AG04450 (cell line): Measurements from ENCODE around the gene GRK7. TPM values are rescaled to one million over a fixed set of nuclear protein-coding genes. Genes with fewer than 3 reads are reported as not detected.
"Not testable (repeated sequence)": the region's sequence is repeated elsewhere in the genome, so short reads cannot be mapped to it uniquely, and the experiment has no call there.

ENCODE experiments used
- CTCF ChIA-PET: fragments of 300-600, 350-600 bp; formaldehyde crosslinking; extraction: SDS; loops from one replicate; lab custom pipeline; 2022; ENCODE audit warnings: antibody characterized with exemption, inconsistent platforms; lab: Charles Lee
- POLR2A ChIA-PET: fragments of 350-600 bp; formaldehyde crosslinking; extraction: SDS; loops from one replicate; lab custom pipeline; 2021; ENCODE audit warnings: antibody characterized with exemption, inconsistent platforms; lab: Yijun Ruan, JAX
- DNase-seq: peaks from one replicate; pipeline ENCODE4 v3.0.0-alpha.2; 2011; ENCODE audit warnings: low read depth, low spot score
- H3K27ac ChIP-seq: one replicate; pipeline ENCODE4 v1.5.1; 2012; ENCODE audit warnings: low read depth, low read length, control low read depth
- H3K27me3 ChIP-seq: one replicate; pipeline ENCODE4 v1.6.0; 2012; ENCODE audit warnings: low read length; ENCODE audit not compliant: control insufficient read depth, insufficient read depth
- H3K4me3 ChIP-seq: 2 replicates; pipeline ENCODE4 v1.5.1; 2011; ENCODE audit warnings: mild to moderate bottlenecking, low read depth, low read length, control low read depth
- H3K9me3 ChIP-seq: 2 replicates; pipeline ENCODE4 v1.5.1; 2012; ENCODE audit warnings: low read length; ENCODE audit not compliant: control insufficient read depth, insufficient read depth
- polyA plus RNA-seq: library from polyadenylated mRNA; depleted of rRNA; stranded (reverse); fragments of >200 nt; gene quantifications from 2 replicates; pipeline ENCODE4 v1.2.3, GENCODE V29; 2011
- TF ChIP-seq, protein P1 (sequence below): IDR thresholded peaks from 2 replicates; pipeline ENCODE4 v1.5.1; 2011; ENCODE audit warnings: low read depth, low read length, control low read depth, inconsistent platforms

The GRK7 gene
- polyA plus RNA-seq, 1 experiment = not detected

DNA sequence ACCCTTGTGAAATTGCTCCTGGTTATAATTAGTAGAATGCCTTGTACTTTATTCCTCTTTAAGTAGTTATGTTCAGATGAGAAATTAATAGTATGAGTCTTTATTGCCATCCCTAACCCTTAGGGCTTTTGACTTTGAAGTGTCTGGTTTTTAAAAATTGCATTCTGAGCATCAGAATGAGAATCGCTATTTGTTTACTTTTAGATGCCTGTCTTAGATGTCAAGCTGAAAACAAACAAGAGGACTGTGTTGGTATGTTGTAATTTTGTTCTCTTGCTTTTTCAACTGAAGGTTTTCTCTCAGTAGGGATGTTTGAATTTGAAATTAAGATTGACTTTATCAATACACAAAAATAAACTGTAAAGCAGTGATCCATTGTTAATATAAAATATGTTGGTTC, 19.9 kb upstream of the GRK7 start:
- no peaks in the 10 kb centered on the region for H3K27me3 ChIP-seq
- H3K27ac ChIP-seq = no peak overlapping the region
- ChIA-PET CTCF (interaction anchor here (1.1 to 1.2 kb wide), 2 partner anchors 132 to 167 kb away, joined by 3 to 4 read pairs; no protein-coding TSS in a partner anchor), POLR2A (no interaction called here)
- no peaks in the 10 kb centered on the region for H3K9me3 ChIP-seq
- TF ChIP-seq, protein P1, sequence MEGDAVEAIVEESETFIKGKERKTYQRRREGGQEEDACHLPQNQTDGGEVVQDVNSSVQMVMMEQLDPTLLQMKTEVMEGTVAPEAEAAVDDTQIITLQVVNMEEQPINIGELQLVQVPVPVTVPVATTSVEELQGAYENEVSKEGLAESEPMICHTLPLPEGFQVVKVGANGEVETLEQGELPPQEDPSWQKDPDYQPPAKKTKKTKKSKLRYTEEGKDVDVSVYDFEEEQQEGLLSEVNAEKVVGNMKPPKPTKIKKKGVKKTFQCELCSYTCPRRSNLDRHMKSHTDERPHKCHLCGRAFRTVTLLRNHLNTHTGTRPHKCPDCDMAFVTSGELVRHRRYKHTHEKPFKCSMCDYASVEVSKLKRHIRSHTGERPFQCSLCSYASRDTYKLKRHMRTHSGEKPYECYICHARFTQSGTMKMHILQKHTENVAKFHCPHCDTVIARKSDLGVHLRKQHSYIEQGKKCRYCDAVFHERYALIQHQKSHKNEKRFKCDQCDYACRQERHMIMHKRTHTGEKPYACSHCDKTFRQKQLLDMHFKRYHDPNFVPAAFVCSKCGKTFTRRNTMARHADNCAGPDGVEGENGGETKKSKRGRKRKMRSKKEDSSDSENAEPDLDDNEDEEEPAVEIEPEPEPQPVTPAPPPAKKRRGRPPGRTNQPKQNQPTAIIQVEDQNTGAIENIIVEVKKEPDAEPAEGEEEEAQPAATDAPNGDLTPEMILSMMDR = no peak
- no peak for DNase-seq
- H3K4me3 ChIP-seq = no peak overlapping the region

DNA sequence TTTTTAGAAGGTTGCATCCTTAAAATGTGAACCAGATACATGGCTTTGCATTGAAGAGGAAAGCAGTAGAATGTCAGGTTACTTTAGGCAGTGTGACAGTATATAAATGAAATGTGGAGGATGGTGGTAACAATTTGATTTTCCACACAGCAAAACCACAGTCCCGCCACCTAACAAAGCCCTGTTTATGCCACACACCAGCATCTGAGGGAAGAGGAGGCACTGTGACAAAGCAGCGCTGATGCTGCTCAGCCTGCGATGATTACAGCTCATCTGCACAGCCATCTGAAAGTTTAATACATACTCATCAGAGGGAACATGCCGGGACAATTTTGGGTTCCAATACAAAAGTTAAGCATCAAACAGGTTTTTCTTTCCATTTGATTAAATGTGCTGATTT, 16.2 kb upstream of the GRK7 start:
- ChIA-PET CTCF (interaction anchor here (0.6 to 1.2 kb wide), 2 partner anchors 9 to 128 kb away, joined by 3 read pairs; partner anchors contain the start of gene RNF7), POLR2A (no interaction called here)
- no peak for DNase-seq

DNA sequence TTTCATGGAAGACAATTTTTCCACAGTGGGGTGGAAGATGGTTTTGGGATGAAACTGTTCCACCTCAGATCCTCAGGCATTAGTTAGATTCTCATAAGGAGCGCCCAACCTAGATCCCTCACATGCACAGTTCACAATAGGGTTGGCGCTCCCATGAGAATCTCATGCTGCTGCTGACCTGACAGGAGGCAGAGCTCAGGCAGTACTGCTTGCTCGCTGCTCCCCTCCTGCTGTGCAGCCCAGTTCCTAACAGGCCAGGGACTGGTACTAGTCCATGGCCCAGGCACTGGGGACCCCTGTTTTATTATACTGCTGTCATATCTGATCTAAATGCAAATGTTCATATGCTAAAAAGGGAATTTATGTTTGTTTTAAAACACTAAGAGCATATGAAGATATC, 9.8 kb upstream of the GRK7 start:
- H3K27me3 ChIP-seq = no peaks in the 10 kb centered on the region
- DNase-seq = no peak
- CTCF ChIA-PET = no interaction called here
- TF ChIP-seq, protein P1 = no peak
- no peak overlapping the region for H3K4me3 ChIP-seq
- no peak overlapping the region for H3K27ac ChIP-seq
- POLR2A ChIA-PET = no interaction called here
- H3K9me3 ChIP-seq = no peaks in the 10 kb centered on the region

More for the DNA sequence above, 16.2 kb upstream of the GRK7 start:
- Histone ChIP-seq H3K4me3 (no peak overlapping the region), H3K27me3 (no peaks in the 10 kb centered on the region), H3K9me3 (no peaks in the 10 kb centered on the region), H3K27ac (no peak overlapping the region)
- TF ChIP-seq, protein P1 = no peak

DNA sequence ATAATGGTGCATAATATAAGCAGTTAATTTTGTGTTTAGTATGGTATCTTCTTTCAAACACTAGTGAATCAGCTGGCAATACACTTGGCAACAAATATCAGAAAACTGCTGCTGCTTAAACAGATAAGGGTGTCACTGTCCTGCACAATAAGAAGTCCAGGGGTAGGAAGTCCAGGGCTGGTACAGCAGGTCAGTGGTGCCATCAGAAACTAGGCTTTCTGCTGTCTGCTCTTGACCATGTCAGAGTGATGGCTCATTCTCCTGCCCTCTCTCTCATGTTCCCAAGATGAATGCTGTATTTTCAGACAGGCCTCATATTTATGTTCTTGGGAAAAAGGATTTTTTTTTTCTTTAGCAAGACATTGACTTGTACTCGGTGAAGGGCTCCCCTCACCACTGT, 9.2 kb upstream of the GRK7 start:
- Histone ChIP-seq H3K4me3 (no peak overlapping the region), H3K27ac (no peak overlapping the region), H3K27me3 (no peaks in the 10 kb centered on the region), H3K9me3 (no peaks in the 10 kb centered on the region)
- POLR2A ChIA-PET = no interaction called here
- CTCF ChIA-PET = interaction anchor here (2.8 kb wide), 1 partner anchor 15 kb away, joined by 12 read pairs; the partner anchor contains the start of gene RNF7
- TF ChIP-seq, protein P1 = no peak
- no peak for DNase-seq

DNA sequence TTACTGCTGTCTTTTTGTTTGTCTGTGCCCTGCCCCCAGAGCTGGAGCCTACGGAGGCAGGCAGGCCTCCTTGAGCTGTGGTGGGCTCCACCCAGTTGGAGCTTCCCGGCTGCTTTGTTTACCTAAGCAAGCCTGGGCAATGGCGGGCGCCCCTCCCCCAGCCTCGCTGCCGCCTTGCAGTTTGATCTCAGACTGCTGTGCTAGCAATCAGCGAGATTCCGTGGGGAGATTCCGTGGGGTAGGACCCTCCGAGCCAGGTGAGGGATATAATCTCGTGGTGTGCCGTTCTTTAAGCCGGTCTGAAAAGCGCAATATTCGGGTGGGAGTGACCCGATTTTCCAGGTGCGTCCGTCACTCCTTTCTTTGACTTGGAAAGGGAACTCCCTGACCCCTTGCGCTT, 656 bp upstream of the GRK7 start:
- H3K27me3 ChIP-seq, H3K4me3 ChIP-seq, DNase-seq, POLR2A ChIA-PET, H3K9me3 ChIP-seq, H3K27ac ChIP-seq, CTCF ChIA-PET: not testable (repeated sequence)
